Endometrium (tissue), 2 donors: ENCODE results near the gene HDAC5.
"Not testable (repeated sequence)": the region's sequence is repeated elsewhere in the genome, so short reads cannot be mapped to it uniquely, and the experiment has no call there.

Source experiments
- FAIRE-seq: peaks from 2 replicates; lab custom pipeline; 2012; peaks lifted over from hg19 to GRCh38; lab: Jason Lieb, UNC
- donor health status: control.
- donor health status: control.

Gene HDAC5

GRCh38 chr17:44123356-44124117 is at the start of gene HDAC5:
Gene HDAC5, minus strand, starts transcription at chr17:44123641. Its CDS starts 6,126 bp downstream, at chr17:44117515.
- no peak for FAIRE-seq

GRCh38 chr17:44171931-44172455 is 48.6 kb upstream of the HDAC5 start:
- no peak for FAIRE-seq

GRCh38 chr17:44170499-44171201 is 47.2 kb upstream of the HDAC5 start, which contains the start of gene ASB16:
Gene ASB16, plus strand, starts transcription at chr17:44170704. Its CDS starts 86 bp downstream, at chr17:44170790.
- no peak for FAIRE-seq

GRCh38 chr17:44170135-44170498 is 46.7 kb upstream of the HDAC5 start:
- FAIRE-seq, result no peak

- no peak for FAIRE-seq
Observed at GRCh38 chr17:44167181-44167861, 43.9 kb upstream of the HDAC5 start.

GRCh38 chr17:44164476-44164875 is 41.0 kb upstream of the HDAC5 start:
- FAIRE-seq, result no peak

GRCh38 chr17:44159519-44160210 is 36.2 kb upstream of the HDAC5 start:
- FAIRE-seq, result no peak

- FAIRE-seq, result no peak
Observed at GRCh38 chr17:44155488-44155887, 32.0 kb upstream of the HDAC5 start.

- no peak for FAIRE-seq
Observed at GRCh38 chr17:44152875-44153274, 29.4 kb upstream of the HDAC5 start.

GRCh38 chr17:44149750-44150329 is 26.4 kb upstream of the HDAC5 start:
- FAIRE-seq, result no peak

- FAIRE-seq, result not testable (repeated sequence)
Observed at GRCh38 chr17:44149066-44149465, 25.6 kb upstream of the HDAC5 start.

- no peak for FAIRE-seq
Observed at GRCh38 chr17:44147812-44148211, 24.4 kb upstream of the HDAC5 start.

- FAIRE-seq, result no peak
Observed at GRCh38 chr17:44146375-44147346, 23.2 kb upstream of the HDAC5 start.

GRCh38 chr17:44144966-44145739 is 21.7 kb upstream of the HDAC5 start:
- no peak for FAIRE-seq

GRCh38 chr17:44143921-44144320 is 20.5 kb upstream of the HDAC5 start:
- not testable (repeated sequence) for FAIRE-seq

- FAIRE-seq, result no peak
Observed at GRCh38 chr17:44137891-44138709, 14.7 kb upstream of the HDAC5 start.

- FAIRE-seq, result no peak
Observed at GRCh38 chr17:44134752-44135568, 11.5 kb upstream of the HDAC5 start.
